C4-2B (cell line): ENCODE data around the gene TMEM167A.

Experiments
- ZFX ChIP-seq: fragments of 450-650 bp; IDR thresholded peaks from 2 replicates; pipeline ENCODE4 v1.6.1; 2017
- TF ChIP-seq, protein P1 (sequence below): fragments of 450-650 bp; conservative IDR thresholded peaks from 2 replicates; pipeline ENCODE4 v1.5.1; 2017; ENCODE audit warnings: mild to moderate bottlenecking

DNA sequence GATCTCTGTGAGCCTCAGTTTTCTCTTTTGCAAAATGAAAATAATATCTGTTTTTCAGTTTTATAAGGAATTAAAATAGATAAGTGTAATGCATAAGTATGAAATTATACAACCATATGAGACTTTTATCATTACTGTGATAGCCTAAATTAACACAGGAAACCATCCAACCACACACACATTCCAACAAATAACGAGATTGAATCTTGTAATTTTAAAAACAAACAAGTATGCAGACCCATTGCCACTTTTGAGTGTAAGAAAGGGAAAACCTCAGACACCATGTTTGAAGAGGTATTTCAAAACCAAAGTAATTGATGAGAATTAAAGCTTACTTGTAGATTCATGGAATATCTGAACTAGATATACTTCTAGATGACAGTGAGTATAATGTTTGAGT is 32.2 kb upstream of the TMEM167A start:
- TF ChIP-seq, protein P1, sequence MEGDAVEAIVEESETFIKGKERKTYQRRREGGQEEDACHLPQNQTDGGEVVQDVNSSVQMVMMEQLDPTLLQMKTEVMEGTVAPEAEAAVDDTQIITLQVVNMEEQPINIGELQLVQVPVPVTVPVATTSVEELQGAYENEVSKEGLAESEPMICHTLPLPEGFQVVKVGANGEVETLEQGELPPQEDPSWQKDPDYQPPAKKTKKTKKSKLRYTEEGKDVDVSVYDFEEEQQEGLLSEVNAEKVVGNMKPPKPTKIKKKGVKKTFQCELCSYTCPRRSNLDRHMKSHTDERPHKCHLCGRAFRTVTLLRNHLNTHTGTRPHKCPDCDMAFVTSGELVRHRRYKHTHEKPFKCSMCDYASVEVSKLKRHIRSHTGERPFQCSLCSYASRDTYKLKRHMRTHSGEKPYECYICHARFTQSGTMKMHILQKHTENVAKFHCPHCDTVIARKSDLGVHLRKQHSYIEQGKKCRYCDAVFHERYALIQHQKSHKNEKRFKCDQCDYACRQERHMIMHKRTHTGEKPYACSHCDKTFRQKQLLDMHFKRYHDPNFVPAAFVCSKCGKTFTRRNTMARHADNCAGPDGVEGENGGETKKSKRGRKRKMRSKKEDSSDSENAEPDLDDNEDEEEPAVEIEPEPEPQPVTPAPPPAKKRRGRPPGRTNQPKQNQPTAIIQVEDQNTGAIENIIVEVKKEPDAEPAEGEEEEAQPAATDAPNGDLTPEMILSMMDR = no peak
- no peak for TF ChIP-seq ZFX
